Right ventricle myocardium inferior (tissue), 1 donor: ENCODE measurements around the gene EYA4. TPM values are rescaled to one million over a fixed set of nuclear protein-coding genes. Genes with fewer than 3 reads are reported as not detected.

Experiments
- ATAC-seq: fragments of 200-7000 bp; cut with Tn5 transposase; one replicate; pipeline ENCODE4 v1.9.1; 2020; ENCODE audit warnings: mild to moderate bottlenecking, moderate library complexity
- DNase-seq: peaks from one replicate; pipeline ENCODE4 v3.0.0; 2021; ENCODE audit errors: missing footprints
- intact Hi-C: fragments of 100-400 bp; cut with DNase I; formaldehyde crosslinking; loops from one replicate; pipeline ENCODE4 v1.11.0; 2022
- total RNA-seq: library from RNA; stranded (reverse); fragmentation: NEBNext Ultra II Directional; extraction: Animal tissue kit (Norgen Biotek cat#: 25700); gene quantifications from one replicate; pipeline ENCODE4 v1.2.1, GENCODE V29; 2021
- donor health status: DM: no; HTN: yes; CAD: no; lungs with severe emphysema.

EYA4 gene
- total RNA-seq, 1 donor from 2014 or later = 19.5 TPM

DNA sequence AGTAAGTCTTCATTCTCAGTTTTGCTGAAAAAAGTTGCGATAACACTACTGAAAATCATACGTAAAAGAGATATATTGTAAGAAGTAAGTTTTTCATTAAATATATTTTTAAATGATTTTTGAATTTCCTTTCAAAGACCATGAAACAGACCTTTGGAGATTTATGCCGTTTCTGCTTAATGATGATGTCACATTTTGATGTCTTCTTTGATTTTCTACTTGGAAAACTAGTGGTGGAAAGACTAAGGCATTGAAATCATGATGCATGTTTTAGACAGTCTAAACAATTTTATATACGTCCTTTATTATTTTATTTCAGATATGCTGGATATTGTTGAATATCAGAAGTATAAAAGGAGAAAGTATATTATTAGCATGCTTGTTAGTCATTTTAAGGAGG, 33.7 kb downstream of the EYA4 start:
- intact Hi-C loops = no loop called here
- ATAC-seq (no peak), DNase-seq (no peak)

DNA sequence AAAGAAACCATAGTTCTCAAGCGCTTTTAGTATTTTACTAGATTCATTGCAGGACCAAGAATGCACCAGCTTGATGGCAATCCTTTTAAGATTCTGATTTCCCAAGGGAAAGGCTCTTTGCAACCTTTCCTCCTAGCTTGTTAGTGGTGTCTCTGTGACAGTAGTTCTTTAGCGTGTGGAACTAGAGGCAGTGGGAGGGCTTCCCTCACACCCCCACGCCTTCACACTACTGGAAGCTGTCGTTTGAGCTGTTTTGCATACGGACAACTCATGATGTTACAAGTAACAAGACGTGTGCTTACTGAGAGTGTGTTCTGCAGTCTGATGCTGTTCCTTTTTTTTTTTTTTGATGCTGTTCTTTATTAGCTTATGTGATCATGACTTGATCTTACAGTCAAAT, 34.1 kb downstream of the EYA4 start:
- DNase-seq (no peak), ATAC-seq (no peak)
- intact Hi-C loops = no loop called here

DNA sequence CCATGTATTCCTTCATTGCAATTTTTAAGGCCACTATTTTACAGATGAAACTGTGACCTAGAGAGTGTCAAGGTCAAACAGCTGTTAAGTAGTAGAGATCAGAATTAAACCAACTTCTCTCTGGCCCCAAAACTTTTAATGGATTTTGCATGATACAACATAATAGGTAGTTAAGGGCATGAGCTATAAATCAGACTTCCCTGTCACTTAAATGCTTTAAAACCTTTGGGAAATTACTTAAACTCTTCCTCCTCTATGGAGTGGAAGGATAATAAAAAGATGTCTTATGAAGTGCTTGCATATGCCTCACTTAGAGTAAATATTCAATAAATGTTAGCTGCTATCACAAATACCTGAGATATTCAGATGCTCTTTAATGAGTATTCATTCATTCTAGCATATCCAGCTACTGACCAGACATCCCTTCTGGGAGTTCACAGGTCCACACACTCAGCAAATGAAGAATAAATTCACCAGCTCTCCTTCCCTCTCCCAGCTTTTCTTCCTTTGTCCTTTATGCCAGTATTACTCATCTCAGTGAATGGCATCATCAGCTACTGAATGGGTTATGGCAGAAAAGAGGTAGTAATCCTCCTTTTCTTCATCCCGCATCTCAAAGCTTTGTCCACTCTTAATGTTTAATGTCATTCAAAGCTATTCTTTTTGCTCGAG, 36.2 kb downstream of the EYA4 start:
- DNase-seq (no peak), ATAC-seq (no peak)
- intact Hi-C loops = no loop called here

DNA sequence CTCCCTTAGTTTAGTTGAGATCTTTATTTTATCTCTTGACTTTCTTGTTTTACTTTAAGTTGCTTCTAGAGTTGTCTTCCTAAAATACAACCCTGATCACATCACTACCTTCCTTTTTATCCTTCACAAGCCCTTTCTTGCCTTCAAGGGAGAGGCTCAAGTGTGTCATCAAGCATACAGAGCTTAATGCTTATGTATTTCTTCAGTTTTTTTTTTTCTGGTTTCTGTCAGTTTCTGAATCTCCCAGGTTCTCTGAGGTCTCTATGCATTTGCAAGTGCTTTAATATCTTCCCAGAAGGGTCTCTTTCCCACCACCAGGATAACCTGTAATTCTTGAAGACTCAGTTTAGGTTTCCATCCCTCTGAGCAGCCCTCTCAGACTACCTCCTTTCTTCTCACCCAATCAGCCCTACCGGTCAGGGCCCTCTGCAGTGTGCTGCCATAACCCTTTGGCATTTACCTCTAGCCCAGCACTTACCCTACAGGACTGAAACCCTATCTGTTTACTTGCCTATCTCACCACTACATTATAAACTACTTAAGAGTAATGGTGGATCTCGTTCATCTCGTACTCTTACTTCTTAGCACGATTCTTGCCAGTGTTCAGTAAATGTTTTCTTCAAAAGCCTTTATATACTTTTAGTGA, 36.9 kb downstream of the EYA4 start:
- intact Hi-C loops = no loop called here

DNA sequence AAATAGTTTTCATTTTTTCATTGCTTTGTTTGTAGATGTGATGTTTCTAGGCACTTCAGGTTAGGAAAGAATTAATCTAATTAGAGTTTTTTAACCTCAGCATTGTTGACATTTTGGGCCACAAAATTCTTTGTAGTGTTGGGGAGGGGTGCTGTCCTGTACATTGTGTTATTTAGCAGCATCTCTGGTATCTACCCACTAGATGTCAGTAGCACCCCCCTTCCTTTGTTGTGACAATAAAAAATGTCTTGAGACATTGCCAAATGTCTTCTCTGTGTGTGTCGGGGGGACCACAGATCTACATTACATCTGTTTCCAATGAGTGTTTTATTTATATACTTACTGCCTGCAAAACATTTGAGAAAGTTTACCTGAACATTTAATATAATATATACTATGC, 45.6 kb downstream of the EYA4 start:
- DNase-seq (no peak), ATAC-seq (no peak)
- intact Hi-C loops = no loop called here

More for the DNA sequence above, 36.9 kb downstream of the EYA4 start:
- ATAC-seq (no peak), DNase-seq (no peak)

DNA sequence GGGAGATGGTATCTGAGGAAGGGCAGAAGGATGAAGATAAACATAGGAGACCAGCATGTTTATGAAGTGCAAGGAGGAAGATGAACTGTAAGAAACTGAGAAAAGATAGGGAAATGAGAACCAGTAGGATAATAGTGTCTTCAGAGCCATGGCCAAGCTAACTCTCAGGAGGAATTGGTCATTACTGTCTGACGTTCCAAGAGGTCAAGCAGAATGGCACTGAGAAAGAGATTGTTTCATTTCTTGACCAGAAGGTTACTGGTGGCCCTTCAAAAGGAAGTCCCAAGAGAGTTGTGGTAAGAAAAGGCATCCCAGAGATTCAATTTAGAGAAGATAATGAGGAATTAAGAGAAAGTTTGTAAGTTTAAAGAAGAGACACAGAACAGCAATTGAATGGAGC, 47.5 kb downstream of the EYA4 start:
- DNase-seq = no peak
- no peak for ATAC-seq
- intact Hi-C loops = no loop called here

DNA sequence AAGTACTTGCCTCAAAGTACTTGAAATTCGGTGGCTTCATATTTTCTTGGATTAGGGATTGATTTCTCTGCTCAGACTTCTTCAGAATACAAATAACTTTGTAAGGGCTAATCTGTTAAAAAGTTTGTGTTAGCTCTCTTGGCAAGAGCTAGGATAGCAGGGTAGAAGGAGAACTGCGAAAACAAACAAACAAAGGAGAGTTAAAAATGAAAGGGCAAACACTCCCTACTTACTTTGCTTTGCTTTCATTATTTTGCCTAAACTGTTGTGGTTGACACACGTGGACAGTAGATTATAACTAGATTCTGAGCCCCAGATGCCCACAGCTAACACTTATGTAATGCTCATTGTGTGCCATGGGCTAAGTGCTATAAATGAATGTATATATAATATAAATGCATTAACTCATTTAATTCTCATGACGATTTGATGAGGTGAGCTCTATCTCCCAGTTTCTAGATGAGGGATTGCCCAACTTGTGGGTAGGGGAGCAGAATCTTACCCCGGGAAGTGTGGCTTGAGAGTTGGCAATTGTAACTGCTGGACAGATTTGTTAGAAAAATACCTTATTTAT, 48.7 kb downstream of the EYA4 start:
- ATAC-seq (no peak), DNase-seq (no peak)
- intact Hi-C loops = no loop called here

DNA sequence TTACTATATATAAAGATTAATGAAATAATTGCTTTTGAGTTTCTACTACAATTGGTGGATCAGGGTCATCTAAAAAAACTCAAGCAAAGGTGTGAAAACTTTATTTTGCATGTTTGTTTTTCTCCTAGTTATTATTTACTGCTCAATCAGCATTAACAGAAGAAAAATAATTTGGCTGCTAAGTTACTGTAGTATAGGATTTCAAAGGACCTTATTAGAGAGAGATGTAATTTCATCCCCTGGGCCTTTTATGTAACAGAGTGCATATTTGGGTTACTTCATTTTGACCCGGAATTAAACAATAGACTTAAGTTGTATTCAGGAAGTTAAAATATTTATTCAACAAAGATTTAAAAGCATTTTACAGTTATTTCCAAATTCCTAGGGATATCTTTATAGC, 49.8 kb downstream of the EYA4 start:
- intact Hi-C loops = no loop called here
- ATAC-seq (no peak), DNase-seq (no peak)

DNA sequence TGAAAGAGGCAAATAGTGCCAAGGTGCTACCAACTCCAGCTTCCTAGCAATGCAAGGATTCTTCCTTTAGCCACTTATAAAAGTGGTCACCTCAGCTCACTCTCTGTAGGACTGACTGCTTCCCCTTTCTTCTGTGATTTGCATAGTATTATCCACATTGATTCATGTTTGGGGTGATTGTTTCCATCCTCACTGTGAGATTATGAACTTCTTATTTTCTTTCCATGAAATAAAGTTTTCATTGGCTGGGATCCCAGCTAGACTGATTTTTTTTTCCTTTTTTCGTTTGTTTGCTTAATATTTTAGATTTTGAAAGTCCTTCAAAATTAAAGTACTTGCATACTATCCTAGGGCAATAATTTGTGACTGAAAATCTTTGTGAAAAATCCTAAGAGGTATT, 50.5 kb downstream of the EYA4 start:
- intact Hi-C loops = no loop called here
- no peak for DNase-seq
- no peak for ATAC-seq

DNA sequence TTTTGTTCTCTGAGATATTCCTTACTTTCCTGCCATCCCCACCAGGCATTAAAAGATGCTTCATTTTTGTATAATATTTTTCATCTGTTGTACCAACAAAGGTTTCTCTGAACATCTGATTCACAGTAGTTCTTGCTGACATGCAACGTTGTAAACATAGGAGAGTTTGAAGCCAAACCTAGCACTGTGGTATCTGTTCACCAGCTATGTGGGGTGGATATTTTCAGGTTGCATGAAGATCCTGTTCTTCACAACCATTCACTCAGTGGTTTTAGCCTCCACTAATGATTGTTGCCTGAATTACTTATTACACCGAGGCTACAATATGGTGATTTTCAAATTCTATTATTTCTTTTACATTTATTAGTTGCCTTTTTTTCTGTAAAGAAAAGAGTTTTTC, 56.5 kb downstream of the EYA4 start:
- intact Hi-C loops = no loop called here
- ATAC-seq (peak; percentile 58), DNase-seq (no peak)

DNA sequence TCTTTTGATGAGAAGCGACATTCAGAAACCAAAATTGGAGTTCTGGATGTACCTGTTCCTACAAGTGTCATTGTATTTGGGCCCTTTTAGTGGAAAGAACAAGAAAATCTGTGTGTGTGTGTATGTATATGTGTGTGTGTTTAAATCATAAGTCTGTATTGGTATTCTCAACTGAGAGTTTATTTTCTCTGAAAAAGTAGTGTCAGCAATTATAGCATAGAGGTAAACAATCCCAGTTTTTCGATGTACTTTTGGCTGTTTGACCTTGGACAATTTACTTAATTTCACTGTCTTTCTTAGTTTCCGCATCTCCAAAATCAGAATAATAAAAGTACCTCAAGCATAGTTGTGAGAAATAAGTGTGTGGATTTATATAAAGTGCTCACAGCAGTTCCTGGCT, 57.2 kb downstream of the EYA4 start:
- intact Hi-C loops = no loop called here
- DNase-seq (no peak), ATAC-seq (no peak)

DNA sequence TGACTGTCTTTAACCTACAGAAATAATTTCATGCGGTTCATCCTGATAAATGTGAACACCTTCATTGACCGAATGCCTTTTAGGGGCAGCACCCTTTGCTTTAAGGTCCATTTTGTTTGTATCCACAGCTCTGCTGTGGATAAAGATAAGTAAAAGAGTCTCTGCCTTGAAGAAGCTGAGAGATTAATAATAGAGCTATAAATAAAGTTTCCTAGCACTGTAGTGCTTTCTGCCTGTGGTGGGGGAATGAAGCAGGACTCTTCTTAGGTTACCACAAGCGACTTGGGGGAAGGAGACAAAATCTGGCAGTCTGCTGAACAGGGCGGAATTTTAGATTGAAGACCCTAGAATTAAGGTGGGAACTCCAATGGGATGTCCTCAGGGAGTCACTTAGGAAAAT, 57.6 kb downstream of the EYA4 start:
- intact Hi-C loops = no loop called here
- DNase-seq (no peak), ATAC-seq (peak; percentile 43)

DNA sequence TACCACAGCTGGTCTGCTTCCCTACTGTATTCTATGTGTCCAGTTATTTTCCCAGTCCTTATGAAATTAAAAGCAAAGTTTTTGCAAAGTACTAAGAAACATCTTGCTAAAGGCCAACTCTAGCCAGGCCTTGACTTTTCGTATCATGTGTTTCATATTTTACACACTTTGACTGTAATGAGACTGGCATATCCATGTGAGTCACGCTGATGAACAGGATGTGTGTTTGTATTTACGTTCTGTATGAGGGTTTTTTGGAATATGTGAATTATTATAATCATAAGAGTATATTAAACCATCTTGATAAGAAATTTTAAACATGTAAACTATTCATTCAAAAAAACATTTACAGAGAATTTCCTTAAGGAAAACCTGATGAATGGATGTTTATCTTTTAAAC, 59.7 kb downstream of the EYA4 start:
- DNase-seq = no peak
- ATAC-seq = no peak
- intact Hi-C loops = no loop called here

DNA sequence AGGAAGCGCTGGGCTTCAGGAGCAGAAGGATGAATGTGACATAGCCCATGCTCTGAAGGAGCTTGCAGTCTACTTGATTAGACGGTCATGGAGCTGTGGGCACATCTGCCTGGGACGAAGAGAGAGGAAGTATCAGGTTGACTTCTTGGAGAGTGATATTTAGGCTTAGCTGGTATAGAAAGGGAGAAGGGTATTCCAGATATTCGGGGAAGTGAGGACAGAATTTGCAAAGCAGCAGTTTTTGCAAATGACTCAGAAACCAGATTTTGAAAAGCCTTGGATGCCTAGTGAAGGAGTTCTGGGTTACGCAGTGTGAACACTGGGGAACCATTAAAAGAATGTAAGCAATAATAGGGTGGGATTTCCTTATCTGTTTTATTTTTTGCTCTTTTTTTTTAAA, 60.7 kb downstream of the EYA4 start:
- intact Hi-C loops = no loop called here
- ATAC-seq (no peak), DNase-seq (no peak)

DNA sequence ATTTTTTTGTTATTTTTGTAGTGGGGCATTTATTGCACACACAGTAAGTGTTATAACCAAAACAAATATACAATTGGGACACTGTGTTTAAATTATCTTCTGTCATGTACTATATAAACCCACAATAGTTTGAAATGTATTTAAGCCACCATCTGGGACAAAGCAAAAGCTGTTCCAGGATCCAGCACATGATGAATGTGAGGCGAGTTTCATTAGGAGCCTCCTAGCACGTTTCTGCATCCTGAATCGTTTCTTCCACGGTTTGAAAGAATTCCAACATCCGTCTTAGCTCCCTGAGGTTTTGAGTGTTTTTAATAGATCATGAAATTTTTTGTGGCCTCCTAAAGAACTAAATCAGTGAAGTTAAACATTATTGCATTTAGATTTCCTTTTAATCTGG, 65.8 kb downstream of the EYA4 start:
- ATAC-seq (no peak), DNase-seq (no peak)
- intact Hi-C loops = no loop called here

DNA sequence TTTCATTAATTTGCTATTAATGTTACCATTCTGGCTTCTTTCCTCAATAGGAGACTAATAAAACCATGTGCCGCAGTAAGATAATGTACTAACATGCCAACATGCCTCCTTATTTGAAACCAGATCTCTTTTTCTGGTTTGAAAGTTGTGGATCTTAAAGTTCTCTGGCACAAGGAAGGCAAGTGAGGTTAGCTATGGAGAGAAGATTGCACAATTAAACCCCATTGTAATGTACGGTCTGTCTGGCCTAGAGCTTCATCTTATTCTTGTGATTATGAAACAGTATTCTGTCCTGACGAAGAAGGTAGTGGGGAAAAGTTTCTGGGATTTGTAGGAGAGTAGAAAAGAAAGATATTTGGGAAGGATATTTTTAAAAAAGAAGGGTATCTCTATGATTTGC, 68.4 kb downstream of the EYA4 start:
- no peak for DNase-seq
- intact Hi-C loops = no loop called here
- no peak for ATAC-seq

DNA sequence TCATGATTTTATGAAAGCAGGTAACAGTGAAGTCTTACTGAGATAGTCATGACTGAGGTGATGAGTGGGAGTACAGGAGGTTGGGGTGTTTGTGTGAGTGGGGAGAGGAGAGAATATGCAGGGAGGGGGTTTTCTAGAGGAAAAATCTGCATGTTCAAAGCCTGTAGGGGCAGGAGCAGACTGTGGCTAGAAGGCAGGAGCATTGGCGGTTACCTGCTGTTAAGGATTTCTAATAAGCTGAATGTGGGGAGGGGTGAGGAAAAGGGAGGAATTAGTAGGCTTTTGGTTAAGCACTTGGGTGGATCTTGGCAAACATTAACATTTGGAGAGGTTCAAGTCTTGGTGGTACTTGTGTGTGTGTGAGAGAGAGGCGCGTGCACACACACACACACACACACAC, 70.8 kb downstream of the EYA4 start:
- no peak for ATAC-seq
- intact Hi-C loops = no loop called here
- no peak for DNase-seq

DNA sequence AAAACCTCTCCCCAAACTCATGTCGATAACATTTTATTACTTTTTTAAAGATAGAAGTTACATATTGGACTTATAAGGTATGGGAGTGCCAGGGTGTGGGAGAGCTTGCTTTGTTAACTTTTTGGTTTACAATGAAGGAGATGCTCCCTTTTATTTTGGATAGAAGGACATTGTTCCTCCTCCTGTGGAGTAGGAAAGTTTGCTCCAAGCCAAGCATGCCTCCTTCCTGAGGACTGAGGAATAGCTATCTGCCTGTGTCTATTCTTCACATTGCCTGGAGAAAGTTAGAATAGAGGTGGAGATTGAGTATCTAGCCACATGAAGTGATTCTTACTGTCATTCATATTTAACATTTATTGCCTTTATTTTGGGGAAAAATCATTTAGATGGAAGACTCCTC, 71.9 kb downstream of the EYA4 start:
- intact Hi-C loops = no loop called here
- DNase-seq = no peak
- ATAC-seq = no peak

DNA sequence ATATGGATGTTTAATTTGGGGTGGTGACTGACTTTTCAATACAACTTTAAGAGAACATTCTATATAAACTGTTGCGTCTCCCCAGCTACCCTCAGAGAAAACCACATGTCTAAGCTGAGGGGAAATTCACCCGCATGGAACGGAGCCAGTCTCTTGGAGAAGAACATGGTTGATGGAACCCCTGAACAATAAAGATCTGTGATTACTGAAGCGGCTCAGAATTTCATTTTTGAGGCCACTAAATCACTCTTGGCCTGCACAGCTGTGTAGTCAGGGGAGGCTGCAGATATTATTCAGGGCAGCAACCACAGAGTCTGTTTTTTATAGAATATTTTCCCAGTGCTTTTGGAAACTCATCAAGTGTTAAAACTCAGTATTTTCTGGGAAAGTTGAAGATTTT, 73.8 kb downstream of the EYA4 start:
- intact Hi-C loops = no loop called here
- ATAC-seq (no peak), DNase-seq (no peak)

DNA sequence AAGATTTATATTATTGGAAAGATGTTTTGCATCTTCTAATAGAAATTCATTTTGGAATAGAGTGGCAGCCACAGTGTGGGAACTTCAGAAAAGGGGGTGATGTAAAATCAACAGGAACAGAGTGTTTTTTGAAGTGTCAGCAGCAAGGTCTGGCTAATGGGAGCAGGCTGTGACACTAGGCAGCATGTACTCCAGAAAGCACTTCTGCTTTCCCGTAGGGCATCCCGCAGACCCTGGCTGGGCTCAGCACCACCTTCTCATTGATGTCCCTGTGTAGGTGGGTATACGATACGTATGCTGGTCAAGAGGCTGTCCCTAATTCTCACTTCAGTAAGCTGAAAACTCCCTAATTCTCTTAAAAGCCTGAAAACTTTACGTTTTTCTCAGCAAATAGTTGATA, 74.7 kb downstream of the EYA4 start:
- intact Hi-C loops = no loop called here
- DNase-seq = no peak
- no peak for ATAC-seq

DNA sequence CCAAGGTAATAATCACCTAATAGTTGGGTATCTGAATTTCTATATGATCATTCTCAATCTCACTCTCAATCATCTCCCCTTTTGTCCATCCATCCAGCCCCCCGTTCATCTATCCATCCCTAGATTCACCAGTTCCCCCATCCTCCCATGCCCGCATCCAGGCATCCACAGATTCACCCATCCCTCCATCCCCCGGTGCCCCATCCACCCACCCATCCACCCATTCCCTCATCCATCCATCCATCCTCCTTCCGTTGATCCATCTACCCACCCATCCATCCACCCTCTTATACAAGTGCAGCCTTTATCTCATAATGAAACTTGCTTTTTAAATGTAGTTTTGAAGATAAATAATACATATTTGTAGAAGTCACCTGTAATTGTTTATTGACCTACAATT, 76.5 kb downstream of the EYA4 start:
- ATAC-seq (no peak), DNase-seq (no peak)
- intact Hi-C loops = no loop called here
